Measurements from ENCODE around the gene FLNA.
"Not testable (repeated sequence)": the region's sequence is repeated elsewhere in the genome, so short reads cannot be mapped to it uniquely, and the experiment has no call there.

The FLNA gene

DNA sequence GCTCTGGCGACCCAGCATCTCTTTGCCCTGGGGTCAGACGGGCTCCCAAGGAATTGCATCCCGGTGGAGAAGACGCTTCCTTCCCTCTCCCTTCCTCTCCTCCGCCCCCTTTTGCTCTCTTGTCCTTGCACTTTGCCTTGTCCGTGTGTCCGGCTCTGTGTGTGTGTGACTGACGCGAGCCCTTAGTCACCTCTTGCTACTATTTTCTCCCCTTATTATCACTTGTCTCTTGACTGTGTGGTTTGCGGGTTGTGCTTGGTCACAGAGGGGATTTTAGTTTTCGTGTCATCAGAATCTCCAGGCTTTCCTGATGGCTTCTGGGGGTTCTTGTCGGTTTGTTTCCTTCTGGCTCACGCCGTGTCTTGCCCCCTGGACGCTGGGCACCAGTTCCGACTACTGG is 31.4 kb downstream of the FLNA start:
- DNase-seq (ENCODE audit: low spot score), result not testable (repeated sequence)

DNA sequence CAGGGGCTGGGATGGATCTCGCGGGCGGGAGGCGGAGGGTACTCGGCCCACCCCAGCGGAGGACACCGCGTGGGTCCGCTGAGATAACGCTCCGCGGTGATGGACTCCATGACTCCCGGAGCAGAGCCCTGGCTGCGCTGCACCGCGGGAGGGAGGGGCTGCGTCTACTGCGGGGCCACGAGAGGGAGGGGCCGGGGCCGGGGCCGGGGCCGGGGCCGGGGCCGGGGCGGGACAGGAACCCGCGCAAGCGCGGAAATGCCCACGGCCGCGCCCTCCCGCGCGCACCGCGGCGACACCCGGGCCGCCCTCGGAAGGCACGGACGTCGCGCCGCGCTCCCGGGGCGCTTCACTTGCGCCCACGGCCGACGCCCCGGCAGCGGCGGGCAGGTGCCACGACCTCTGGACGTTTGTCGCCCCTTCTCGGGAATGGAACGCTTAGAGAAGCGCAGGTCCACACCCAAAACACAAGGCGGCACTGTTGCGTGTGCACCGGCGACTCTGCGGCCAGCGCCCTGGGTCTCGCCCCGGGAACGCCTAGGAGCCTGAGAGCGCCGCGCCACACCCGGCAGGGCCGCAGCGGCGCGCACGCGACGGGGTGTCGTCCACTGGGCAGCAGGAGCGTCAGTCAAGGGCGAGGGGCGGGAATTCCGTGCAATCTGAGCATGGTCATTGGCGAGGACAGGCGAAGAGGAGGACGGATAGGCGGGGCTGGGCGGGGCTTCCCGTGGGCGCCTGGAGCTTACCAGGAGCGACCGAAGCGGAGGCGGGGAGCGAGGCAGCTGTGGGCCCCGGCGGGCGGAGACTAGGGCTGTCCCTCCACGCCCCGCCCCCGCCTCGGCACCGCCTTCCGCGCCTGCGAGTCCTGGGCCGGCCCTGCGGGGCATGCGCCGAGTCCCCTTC is 32.8 kb downstream of the FLNA start:
- DNase-seq (ENCODE audit: low spot score), result not testable (repeated sequence)

DNA sequence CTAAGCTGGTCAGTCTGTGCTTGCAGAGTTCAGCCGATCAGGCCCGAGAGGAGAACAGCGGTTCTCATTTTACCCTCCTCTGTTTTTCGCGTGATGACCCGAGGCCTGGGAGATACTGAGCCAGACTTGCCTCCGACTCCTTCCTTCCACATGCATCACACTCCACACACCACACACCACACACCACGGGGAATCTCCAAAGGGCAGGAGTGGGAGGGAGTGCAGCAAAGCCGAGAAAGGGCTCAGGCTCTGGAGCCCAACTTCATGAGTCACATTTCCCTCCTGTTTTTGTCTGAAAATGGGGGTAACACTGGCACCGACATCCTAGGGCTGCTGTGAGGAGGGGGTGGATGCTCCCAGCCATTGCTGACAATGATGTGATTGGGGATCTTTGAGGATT is 39.9 kb downstream of the FLNA start:
- no peak for DNase-seq (ENCODE audit: low spot score)

DNA sequence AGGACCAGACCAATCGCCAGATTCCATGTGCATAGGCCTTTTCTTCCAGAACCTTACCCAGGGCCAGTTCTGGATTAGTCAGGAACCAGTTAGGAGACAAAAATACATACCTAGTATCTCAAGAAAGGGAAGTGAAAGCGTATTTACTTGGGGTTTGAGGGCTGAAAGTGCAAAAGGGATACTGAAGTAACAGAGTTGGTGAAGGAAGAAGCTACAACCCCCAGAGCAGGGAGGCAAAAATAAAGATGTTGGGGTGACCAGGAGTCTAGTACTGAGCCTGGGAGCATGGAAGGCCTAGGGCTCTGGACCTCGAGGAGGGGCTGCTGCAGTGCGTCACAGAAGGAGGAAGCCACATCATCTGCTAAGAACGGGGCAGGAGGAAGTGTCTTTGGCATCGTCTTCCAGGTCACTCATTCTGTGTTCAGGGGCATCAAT is 40.6 kb downstream of the FLNA start:
- DNase-seq (ENCODE audit: low spot score), result peak; percentile 31

DNA sequence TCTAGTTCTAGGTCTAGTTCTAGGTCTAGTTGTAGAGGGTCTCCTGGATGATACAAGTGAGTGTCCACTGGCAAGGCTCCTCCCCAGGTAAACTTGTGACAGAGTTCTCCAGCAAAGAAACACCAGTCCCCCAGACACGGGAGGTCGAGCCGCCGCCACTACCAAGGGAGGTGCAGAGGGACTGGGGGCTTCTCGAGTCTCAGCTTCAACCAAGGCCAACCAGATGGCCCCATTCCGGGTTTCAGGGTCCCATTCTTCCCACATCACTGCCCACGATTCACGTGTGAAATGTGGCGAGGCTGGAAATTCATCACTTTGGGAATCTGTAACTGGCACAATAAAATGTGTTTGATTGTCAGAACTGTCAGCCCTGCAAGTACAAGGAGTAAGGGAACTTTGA is 41.3 kb downstream of the FLNA start:
- no peak for DNase-seq (ENCODE audit: low spot score)

DNA sequence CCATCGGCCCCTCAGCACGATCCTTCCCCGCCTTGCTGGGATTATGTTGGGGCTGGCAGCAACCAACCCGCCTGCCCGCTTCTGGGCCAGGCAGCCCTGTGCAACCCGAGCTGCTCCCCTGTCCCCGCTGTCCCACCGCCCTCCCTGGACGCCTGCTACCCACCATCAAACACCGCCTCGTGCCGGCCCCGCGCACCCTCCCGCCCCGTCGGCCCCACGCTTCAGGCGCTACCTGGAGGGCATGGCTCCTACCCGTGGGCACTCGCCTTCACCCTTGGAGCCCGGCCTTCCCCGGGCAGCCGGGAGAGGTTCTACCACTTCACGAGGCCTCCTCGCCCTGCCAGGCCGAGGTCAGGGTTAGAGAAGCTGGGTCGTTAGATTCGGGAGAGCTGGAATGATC is 41.9 kb downstream of the FLNA start:
- DNase-seq (ENCODE audit: low spot score), result no peak

DNA sequence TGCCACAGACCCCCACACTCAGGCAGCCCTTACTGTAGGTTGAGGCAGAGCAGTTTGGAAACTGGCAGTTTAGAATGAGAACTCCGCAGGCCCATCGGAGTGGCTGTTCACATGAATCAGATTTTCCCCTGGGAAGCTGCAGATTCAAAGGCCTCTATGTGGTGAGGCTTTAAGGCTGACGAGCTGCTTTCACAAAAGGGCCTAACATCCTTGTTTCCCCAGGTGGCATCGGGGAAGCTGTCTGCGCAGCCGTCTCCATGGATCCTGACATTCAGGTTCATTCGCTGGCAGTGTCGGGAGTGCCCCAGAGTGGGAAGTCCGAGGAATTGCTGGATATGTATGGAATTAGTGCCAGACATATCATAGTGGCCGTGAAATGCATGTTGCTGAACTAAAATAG is 45.1 kb downstream of the FLNA start:
- DNase-seq (ENCODE audit: low spot score), result no peak

DNA sequence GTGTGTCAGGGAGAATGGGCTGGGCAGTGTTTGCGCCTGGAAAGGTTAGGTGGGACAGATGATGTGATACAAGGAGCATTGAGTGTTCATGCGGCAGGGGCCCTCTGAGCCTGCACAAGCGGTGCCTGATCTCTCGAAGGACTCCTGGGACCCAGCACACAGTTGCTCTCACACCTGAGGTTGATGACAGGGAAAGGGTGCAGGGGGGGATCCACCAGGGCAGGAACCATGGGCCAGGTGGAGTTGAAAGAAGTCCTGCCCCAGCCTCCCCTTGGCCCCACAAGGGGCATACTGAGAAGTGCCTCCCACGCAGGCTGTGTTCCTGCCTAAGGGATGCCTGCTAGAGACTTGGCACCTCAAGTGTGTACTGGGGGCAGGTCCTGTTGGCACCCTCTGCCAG is 45.8 kb downstream of the FLNA start:
- DNase-seq (ENCODE audit: low spot score), result no peak

DNA sequence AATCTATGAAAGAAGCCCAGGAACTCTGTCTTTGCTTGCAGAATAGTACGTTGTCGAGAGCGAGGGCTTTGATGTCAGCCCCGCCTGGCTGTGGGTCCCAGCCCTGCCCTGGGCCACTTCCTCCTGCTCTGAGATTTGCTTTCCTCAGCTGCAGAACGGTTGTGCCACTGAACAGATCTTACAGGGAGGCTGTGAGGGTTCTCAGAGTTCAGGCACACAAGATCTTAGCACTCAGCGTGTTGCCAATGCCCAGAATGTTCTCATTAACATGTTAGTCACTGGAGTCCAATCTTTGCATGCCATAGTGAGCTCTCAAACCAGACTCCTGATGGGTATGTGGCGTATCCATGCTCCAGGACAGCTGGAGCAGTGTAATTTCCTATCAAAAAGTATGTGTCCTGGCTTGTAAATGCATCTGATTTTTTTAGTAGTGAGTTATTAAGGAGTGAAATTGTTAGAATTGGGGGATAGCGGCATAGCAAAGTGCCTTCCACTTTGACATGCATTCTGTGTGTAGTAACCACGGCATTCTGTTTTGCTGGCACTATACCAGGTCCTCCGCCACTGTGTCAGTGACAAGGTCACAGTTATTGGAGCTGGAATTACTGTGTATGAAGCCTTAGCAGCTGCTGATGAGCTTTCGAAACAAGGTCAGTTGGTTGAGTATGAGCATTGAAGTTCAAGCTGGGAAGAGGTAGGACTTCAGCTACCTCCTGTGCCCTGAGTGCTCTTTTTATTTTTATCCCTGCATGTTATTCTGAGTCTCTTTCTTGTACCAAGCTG is 47.2 kb downstream of the FLNA start:
- DNase-seq (ENCODE audit: low spot score), result no peak

DNA sequence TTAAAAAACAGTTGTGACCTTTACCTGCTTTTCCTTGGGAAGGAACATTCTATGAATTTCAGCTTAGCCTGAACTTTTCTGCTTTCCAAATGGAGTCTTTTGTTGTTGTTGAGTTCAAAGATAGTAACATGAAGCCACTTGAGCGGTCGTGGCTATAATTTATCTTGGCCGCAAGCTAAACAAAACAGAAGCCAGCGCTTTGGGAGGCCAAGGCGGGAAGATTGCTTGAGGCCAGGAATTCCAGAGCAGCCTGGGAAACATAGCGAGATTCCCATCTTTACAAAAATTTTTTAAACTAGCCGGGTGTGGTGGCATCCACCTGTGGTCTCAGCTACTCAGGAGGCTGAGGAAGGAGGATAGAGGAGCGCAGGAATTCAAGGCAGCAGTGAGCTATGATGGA is 48.9 kb downstream of the FLNA start:
- DNase-seq (ENCODE audit: low spot score), result no peak

DNA sequence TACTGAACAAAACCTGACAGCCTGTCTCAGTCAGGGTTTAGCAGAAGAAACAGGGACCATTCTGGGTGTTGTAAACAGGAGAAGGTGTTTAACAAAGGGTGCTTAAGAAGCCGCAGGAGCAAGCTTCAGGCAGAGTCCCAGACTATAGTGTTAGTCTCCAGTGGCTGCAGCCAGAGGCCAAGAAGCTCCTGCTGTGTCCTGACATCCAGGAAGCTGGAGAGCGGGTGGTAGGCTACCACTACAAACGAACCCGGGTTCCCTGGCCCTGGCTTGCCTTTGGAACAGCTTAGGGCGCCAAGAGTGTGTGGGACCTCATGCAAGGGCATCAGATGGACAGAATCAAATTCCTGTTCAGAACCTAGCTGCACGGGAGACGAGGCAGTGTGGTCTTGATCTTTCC is 50.9 kb downstream of the FLNA start:
- DNase-seq (ENCODE audit: low spot score), result no peak

DNA sequence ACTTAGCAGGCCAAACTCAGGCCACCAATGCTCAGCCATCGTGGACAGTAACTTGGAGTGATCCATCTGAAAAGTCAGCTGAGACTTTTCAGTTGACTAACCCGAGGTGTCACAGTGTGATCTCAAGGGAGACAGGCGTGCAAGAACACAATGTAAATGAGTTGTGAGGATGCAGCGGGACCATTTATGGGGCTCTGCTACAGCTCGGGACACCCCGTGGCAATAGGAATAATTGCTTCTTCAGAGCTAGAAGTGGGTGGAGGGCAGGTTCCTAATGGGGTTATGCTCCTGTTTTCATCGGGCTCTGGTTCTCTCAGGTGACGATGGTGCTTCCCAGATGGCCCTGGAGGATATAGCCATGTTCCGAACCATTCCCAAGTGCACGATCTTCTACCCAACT is 51.5 kb downstream of the FLNA start:
- no peak for DNase-seq (ENCODE audit: low spot score)

DNA sequence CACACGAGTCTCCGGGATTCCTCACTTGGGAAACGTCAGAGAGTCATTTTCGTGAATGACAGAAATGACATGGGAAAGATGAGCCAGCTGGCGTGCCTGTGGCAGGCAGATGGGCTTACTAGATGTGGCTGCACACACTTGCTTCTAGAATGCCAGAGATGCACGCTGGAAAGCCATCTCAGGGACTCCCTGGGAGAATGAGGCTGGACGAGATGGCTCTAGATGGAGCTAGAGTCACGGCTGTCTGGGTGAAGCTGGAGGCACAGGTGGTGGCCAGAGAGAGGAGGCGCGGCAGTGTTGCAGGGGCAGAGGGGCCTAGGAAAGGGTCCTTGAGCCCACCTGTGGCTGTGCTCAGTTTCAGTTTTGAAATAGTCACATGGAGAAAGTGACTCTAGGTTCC is 52.8 kb downstream of the FLNA start:
- no peak for DNase-seq (ENCODE audit: low spot score)

DNA sequence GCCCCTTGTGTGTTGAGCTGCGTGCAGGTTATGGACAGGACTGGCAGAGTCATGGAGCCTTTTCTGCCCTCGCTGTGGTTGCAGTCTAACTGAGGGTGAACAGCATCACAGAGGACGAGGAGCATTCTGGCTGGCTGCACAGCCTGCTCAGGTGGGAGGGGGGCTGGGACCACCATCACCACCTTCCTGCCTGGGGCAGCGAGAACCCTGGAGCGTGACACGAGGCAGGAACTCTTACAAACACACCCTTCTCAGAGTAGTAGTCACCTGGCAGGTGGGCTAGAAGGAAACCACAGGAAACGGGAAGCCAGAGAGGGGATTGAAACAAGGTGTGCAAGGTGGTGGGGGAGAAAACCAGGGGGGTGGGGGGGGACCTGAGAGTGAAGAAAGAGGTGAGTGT is 53.3 kb downstream of the FLNA start:
- no peak for DNase-seq (ENCODE audit: low spot score)

DNA sequence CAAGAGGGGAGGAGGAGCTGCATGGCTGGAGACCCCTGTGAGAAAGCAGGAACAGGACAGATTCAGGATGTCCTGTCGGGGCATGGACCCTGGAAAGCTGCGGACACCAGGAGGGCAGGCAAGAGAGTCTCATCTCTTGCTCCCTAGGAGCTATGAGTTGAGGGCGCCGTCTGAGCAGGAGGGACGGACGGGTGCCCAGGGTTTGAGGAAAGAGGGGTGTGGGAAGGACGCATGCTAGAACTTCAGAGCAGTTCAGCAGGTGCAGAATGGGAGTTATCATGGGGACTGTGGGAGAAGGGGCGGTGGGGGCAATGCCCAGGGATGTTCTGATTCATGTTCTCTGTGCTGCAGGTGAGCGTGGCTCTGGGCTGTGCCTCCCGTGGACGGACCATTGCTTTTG is 54.0 kb downstream of the FLNA start:
- DNase-seq (ENCODE audit: low spot score), result no peak

DNA sequence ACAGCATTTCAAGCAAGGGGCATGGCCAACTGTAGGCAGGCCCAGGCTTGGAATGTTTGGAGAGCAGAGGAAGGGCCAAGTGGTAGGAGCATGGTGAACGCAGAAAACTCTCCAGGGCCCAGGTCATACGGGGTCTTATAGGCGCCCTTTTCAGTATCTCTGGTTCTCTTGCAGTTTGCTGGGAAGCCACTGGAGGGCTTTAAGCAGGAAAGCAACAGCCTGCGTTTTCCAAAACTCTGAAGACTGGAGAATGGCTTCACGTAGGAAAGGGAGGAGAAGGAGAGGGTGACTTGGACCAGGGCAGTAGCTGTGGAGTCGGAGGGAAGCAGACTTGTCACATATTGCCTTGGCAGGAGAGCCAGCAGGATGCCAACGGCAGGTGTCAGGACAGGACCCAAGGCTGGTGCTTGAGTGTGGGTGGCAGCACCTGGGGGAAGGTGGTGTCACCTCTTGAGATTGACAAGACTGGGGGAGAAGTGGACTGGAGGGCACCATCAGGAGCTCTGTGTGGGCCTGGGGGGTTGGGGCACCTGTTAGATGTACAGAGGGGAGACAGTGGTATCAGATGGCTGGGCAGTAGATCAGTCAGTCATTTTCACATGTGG is 56.9 kb downstream of the FLNA start:
- DNase-seq (ENCODE audit: low spot score), result no peak

DNA sequence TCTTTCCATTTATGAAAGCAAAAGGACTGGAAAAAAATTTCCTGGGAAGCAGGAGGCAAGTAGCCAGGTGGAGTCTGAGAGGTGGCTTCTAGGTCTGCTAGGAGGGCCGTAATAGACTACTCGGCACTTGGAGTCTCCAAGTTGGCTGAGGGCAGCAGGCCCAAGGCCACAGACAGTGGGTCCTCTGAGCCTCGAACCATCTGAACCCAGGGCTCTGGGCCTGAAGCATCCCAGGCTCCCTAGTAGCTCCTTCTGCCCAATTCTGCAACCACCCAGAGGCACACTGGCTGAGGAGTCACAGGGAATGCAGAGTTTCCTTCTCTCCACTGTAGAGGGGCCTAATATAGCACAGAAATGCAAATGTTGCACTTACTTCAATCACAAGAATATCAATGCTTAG is 59.0 kb downstream of the FLNA start:
- no peak for DNase-seq (ENCODE audit: low spot score)

DNA sequence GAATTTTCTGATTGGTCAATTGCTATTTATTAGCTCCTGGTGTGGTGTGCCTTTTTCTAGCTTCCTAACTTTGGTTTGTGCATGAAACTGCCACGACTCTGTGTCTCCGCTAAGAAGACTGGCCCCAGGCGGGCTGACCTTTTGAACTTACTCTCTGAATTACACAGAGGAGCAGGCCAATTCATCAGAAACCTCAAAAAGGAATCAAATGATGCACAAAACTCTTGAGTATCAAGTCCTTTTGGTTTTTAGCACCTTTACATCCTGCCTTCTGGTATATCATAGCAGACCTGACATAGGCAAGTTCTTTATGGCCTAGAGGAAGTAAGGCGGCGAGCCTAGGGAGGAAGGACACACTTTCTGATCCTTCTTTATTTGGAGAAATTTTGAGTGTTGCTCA is 61.3 kb downstream of the FLNA start:
- no peak for DNase-seq (ENCODE audit: low spot score)

DNA sequence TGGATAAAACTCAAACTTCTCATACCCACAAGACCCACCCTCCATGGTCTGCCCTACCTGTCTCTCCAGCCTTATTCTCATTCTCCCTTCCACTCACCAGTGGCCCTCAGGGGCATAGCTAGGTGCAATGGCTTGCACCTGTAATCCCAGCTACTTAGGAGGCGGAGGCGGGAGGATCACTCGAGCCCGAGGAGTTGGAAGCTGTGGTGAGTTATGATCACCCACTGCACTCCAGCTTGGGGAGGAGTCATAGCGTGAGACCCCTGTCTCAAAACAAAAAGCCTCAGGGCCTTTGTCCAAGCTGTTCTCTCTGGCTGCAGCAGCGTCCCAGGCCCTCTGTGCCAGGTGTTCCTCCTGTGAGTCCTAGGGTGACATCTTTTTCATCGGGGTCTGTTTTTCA is 62.3 kb downstream of the FLNA start:
- no peak for DNase-seq (ENCODE audit: low spot score)

DNA sequence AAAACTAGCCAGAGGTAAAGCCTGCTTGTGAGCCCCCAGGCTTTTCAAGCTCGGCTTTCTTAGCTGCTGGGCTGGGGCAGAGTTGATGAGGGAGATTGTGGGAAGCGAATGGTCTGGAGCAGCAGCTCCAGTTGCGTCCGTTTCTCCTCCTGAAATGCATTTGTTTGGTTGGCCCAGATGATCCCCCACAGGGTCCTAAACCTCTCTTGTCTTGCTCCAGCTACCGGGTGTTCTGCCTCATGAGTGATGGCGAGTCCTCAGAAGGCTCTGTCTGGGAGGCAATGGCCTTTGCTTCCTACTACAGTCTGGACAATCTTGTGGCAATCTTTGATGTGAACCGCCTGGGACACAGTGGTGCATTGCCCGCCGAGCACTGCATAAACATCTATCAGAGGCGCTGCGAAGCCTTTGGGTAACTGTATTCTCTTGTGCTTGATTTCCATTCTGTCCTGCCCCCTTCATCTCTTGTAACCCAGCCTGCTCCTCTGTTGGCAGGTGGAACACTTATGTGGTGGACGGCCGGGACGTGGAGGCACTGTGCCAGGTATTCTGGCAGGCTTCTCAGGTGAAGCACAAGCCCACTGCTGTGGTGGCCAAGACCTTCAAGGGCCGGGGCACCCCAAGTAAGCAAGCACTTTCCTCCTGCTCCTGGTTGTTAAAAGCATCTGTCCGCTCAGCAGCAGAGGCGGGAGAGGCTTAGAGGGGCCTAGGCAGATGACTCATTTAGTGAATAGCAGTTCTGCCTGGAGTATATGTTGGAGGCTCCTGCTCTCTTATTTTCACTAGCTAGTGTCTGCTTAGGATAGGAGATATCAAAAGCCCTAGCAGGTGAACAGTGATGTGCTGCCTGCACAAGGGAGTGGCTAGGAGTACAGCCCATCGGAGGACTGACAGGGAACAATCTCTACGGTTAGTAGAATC is 63.6 kb downstream of the FLNA start:
- no peak for DNase-seq (ENCODE audit: low spot score)

DNA sequence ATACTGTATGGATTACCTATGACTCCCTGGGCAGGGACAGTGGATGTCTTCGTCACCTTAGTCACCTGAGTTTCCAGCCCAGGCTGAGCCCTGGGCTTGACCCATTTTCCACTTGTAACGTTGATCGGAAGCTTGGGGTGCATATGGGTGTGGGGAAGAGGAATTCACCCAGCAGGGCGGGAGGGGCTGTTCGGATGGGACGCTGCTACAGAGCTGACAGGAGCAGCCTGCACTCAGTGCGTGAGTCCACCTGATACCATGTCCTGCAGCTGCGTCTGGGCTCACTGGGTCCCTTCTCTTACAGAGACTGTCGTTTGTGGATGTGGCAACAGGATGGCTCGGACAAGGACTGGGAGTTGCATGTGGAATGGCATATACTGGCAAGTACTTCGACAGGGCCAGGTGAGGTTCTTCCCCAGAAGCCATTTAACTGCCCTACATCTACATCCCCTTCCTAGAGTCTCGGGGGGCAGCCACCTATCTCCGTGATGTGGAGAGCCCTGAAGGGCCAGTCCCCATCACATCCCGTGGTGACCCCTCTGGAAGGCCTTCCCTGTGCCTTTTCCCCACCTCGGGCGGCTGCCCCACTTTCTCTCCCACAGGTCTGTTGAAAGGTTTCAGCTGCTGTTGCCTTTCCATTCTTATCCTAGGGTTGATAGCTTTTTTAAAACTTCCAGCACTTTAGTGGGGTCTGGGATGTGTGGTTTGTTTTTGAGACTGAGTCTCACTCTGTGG is 65.2 kb downstream of the FLNA start:
- DNase-seq (ENCODE audit: low spot score), result no peak

Measured in pons (tissue), 1 donor.